GM18873 (cell line): ENCODE data around the gene ABCA2.

Source experiments
- ATAC-seq: cut with Tn5 transposase; IDR thresholded peaks from one replicate; pipeline ENCODE4 v1.9.1; 2021; ENCODE audit warnings: mild to moderate bottlenecking, moderate library complexity, moderate number of reproducible peaks; ENCODE audit not compliant: unreplicated experiment, low FRiP score

The ABCA2 gene

DNA sequence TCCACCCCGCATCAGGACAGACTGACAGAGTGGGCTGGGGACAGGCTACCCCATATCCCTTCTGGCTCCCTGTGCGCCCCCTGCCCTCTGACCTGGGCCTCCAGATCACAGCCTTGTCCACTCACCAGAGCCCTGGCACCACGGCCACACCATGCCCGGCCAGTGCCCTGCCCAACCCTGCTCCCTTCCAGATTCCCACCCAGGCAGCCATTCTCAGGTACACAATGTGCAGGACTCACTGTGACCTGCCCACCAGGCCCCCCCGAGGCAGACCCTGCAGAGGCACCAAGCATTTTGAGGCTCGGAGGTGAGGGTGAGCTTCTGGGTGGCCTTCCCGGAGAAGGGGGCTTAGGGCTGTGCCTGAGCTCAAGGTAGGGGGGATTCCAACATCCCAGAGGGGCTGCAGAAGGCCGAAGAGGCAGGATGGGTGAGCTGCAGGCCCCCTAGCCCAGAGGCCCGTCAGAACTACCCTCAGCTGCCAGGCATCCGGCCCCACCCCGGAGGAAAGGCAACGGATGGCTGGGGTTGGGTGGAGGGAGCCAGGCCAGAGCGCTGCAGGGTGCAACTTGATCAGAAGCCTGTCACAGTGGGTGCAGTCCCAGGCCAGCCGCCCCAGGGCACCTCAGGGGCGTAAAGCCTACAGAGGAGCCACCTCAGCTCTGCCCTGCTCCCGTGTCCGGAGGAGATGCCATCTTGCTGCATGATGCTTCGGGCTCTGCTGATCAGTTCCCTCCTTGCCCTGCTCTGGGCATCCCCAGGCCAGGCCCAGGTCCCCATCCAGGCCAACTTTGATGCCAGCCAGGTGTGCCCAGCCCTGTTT lies 45.6 kb downstream of the ABCA2 start, which contains the start of gene LCNL1:
LCNL1 (plus strand) TSS at position 762 of the 820 bp plus-strand sequence. CDS start 594 bp downstream, outside the sequence.
- ATAC-seq: no peak

DNA sequence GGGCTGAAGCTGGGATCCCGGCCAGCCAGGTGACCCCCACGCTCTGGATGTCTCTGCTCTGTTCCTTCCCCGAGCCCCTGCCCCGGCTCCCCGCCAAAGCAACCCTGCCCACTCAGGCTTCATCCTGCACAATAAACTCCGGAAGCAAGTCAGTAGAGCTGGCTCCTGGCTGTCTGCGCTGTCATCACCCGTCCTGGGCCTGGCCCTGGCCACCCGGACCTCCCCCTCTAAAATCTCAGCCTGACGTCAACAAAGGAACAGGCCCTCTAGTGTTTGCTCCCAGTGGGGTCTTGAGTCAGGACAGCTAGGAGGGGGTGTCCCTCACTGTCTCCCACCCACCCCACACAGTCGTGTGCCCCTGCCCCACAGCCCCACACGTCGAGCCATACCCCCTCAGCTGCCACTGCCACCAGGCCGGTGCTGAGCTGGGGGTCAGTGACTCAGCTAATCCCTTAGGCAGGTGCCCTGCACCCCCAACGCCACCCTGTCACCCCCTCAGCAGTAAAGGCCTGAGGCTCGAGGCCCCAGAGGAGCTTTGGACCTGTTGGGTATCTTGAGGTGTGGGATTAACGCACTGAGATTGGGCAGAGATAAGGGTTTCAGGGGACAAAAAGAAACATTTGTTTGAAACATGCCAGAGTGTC lies 46.3 kb downstream of the ABCA2 start:
- ATAC-seq: no peak

DNA sequence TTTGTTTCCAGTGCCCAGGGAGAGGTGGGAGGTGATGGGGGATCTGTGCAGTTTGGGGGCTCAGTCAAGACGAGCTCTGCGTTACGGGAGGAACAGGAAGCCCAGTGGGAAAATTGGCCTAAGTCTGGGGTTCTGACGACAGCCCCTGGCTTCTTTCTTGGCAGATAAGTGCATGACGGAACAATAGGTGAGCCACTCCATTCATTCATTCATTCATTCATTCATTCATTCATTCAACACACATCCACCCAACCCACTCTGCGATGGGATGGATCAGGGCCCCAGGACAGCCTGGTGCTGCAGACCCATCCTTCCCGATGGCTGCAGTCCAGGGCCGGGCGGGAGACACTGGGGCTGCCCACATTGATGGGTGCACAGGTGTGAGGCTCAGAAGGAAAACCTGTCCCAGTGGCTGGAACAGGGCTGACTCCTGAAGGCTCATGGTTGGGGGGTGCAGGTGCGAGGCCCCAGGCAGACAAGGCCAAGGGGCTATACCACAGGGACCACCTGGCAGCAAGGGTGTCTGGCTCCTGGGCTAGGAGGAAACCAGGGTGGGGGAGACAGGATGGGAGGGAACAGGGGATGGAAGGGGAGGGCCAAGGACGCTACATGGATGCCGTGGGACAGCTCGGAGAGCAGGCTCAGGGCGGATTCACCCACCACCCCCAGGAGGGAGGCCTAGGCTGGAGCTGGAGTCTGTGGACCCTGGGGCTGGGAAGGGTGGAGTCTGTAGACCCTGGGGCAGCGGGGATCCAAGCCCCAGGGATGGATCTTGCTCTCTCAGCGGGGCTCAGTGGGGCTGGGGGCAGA lies 47.2 kb downstream of the ABCA2 start:
- no peak for ATAC-seq

DNA sequence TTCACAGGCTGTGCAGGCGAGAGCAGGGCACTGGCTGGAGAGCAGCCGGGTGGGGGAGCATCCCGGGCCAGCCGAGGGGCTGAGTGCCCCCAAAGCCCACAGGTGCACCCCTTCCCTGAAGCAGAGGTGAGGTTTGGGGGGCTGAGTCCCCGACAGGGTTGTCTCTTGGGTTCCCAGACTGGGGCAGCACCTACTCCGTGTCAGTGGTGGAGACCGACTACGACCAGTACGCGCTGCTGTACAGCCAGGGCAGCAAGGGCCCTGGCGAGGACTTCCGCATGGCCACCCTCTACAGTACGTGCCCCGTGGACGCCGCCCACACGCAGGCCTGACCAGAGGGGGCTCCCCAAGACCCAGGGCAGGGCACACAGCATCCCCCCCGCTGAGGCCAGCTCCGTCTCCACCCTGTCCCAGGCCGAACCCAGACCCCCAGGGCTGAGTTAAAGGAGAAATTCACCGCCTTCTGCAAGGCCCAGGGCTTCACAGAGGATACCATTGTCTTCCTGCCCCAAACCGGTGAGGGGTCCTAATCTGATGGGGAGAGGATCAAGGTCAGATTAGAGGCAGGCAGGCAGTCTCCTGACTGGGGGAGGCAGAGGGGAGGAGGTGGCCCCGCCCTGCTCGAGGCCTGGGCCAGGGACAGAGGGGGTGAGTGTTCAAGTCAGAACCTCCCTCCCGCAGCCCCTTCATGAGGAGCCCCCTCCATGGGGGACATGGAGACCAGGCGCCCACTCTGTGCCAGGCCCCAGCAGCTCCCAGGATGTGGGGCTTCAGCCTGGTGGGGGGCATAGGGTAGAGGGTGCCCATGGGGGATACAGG lies 48.1 kb downstream of the ABCA2 start:
- no peak for ATAC-seq

DNA sequence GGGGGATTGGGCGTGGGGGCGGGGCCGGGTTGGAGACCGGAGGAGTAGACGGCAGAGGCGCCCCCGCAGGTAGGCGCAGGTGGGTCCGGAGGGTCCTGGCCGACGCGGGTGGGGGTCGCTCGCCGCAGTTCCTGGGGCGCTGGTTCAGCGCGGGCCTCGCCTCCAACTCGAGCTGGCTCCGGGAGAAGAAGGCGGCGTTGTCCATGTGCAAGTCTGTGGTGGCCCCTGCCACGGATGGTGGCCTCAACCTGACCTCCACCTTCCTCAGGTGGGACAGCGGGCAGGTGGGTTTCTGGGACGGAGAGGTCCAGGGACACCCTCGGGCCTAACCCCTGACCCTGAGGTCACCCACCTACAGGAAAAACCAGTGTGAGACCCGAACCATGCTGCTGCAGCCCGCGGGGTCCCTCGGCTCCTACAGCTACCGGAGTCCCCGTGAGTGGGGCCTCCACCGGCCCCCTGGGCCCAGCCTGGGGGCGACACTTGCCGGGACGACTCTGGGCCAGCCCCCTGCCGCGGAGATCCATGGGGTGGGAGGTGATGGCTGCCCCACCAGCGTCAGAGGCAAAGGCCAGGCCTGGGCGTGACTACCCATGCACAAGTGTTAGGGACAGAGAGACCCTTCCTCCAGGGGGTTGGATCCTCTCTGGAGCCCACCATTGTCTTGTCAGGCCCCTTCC lies 49.0 kb downstream of the ABCA2 start:
- no peak for ATAC-seq

DNA sequence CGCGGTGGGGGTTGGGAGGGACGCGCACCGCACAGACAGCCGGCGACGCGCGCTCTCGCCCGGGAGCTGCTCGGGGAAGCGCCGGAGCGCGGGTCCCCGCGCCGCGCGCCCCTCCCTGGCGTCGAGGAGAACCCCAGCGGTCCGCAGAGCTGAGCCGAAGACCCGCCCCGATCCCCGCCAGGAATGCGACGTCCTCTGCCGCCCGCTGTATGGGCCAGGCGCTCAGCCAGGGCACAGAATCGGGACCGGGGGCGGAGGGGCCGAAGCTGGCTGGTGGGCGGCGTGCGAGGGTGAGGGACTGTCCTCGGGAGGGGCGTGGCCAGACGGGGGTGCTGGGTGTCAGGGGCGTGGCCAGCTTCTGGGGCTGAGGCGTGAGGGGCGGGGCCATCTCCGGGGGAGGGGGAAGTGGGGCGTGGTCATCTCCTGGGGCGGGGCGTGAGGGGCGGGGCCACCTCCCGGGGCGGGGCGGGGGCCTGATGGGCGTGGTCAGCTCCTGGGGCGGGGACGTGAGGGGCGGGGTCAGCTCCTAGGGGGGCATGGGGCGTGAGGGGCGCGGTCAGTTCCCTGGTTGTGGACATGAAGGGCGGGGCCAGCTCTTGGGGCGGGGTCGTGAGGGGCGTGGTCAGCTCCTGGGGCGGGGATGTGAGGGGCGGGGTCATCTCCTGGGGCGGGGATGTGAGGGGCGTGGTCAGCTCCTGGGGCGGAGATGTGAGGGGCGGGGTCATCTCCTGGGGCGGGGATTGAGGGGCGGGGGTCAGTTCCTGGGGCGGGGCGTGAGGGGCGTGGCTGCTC lies 49.8 kb downstream of the ABCA2 start:
- ATAC-seq: no peak

DNA sequence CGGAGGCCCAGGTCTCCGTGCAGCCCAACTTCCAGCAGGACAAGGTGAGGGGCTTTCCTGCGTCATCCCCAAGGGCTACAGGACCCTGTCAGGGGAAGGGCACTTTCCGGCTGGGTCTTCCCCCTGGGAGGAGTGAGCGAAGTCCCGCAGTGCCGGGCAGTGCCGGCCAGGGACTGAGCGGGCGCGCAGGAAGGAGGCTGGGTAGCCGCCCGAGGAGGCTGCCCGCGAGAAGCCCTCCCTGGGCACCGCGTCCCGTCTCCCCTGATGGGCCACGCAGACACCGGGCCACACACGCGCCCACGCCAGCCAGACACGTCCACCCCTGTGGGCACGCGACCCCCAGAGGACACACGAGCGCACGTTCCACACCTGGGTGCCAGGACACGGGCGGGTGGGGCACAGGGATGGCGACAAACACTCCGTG lies 50.4 kb downstream of the ABCA2 start:
- no peak for ATAC-seq

DNA sequence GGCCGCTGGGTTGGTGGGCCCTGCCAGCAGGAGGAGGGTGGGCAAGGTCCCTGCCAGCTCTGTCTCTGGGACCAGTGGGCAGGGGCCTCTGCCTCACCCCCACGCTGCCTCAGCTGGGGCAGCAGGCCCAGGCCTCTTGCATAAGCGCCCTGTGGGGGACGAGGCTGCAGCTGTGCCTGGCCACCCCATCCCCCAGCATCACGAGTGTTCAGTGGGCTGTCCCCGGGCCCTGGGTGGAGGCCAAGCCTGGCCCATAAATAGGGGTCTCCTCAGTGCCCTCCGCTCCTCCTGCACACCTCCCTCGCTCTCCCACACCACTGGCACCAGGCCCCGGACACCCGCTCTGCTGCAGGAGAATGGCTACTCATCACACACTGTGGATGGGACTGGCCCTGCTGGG lies 50.8 kb downstream of the ABCA2 start, which contains the start of gene PTGDS:
PTGDS (plus strand) TSS at position 282 of the 400 bp plus-strand sequence; CDS start at position 357, 75 bp downstream.
- no peak for ATAC-seq

DNA sequence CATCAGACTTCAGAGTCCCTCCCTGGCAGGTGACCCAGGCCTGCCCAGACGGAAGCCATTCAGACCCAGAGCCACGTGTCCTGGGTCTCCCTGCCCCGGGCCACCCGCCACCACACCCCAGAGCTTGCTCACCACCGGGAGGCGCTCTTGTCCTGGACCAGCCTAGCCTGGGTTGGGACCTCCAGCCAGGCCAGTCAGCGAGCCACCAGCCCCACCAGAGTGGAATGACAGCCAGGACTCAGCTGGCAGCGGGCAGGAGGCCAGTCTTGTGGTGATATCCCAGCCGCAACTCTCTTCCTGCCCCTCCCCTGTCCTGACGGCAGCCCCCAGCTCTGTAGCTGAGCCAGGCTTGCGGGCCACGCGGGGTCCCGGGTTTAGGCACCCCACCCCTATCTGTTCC lies 52.4 kb downstream of the ABCA2 start:
- no peak for ATAC-seq

DNA sequence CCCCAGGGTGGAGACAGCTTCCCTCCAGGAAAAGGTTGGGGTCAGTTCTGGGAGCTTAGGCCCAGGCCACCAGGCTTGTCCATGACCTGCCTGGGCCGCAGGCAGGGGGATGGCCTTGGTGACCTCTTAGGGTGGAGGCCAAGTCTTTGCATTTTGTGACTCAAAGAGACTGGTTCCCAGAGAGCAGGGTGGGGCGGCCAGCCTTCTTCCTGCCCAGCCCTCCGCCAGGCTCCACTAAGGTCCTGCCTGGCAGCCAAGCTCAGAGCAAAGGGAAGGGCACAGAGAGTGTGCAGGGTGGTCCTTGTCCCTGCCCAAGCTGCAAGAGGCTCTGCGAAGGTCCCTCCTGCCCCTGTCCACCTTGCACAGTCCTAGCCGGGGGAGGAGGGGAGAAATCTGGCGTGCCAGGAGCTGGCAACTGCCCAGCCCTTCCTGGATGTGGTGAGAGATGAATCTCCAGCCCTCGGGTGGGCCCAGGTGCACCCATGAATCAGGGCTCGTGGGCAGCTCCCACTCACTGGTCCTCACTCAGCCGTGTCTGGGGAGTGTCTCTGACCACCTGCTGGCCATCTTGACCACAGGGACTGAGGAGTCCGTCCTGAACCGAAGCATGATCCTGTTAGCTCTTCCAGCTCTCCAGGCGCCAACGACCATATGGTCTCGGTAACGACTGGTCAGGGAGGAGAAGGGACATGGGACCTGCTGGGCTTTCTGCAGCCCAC lies 53.1 kb downstream of the ABCA2 start:
- ATAC-seq: no peak

DNA sequence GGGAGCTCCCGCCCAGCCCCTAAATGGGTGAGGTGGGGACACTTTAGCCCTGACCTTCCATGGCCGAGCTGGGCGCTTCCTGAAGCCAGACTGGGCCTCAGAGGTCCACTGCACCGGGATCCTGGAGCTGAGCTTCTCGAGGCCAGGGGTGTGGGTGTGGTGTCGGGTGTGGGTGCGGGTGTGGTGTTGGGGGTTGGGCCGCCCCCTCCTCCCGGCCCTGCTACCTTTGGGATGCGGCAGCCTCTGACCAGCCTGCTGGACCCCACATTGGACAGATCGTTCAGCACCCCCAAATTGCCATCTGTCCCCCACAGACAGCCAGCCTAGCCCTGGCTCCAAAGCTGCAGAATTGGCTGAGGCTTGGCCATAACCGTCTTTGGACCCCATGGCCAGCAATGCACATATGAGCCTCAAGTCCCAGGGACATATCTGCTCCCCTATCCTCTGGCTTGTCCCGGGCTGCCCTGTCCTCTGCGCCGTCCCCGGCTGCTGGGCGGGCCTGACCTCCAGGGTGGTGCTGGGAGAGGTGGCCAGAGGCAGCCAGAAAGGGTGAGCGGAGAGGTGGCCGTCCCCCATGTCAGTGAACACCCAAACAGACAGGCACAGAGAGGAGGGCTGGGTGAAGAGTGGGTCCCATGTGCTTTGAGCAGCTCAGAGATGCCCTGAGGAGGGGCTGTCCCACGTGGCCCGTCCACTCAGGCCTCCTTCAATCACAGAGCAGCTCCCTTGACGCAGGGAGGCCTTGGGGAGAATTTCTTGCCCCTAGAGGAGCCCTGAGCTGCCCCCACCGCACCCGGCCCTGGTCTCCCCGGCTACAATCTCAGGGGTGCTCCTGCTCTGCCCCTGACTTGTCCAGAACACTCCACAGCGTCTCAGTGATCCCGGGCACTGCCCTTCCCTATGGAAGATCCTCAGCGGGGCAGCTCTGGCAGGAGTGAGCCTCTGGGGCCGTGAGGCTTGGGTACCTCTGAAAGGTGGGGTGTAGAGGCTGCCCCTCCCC lies 54.1 kb downstream of the ABCA2 start:
- no peak for ATAC-seq

DNA sequence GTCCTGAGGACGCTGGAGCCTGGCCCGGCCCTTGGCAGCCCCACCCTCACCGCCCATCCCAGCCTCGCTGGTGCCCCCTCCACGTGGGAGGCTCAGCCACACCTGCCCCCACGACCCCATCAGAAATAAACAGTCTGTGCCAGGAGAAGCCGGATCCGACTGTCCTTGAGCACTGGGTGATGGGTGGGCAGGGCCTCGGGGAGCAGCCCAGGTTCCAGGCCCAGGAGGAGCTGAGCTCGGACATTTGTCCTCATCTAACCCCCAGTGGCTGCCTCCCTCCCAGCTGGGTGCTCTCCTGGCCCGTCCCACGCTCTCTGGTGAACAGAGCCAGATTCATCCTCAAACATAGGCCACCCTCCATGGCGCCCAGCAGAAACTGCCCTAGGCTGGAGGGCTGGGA lies 55.3 kb downstream of the ABCA2 start:
- no peak for ATAC-seq

DNA sequence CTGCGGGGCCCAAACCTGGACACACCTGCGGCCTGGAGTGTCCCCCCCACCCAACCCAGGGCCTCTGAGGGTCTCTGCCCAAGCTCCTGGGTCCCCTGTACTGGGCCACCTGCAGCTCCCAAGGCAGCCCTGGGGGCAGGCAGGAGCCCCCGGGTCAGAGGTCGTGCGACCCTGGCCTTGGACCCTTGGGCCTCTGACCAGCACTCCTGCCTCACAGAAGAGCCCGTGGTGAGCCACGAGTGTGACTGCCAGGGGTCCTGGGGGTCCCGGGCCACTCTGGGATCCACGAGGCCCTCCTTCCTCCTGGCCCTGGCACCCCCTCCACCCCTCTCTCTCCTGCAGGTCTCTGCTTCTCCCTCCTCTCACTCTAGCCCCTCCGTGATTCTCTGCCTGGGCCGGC lies 55.7 kb downstream of the ABCA2 start:
- no peak for ATAC-seq

DNA sequence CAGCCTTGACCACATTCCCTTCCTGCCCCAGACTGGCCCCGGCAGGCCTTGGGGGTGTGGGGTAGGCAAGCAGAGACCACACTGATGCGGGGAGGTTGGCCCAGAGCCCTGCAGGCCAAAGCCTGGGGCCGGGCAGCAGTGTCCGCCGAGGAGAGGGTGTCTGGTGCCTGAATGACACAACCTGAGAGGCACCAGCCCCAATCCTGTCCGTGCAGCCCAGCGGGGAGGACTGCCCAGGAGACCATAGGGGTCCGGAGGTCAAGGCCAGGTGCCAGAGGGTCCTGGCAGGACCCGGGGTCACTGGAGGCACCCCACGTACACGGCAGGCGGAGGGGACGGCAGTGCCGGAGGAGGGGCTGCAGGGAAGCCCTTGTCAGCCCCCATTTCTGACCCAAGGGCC lies 56.3 kb downstream of the ABCA2 start:
- ATAC-seq: no peak

DNA sequence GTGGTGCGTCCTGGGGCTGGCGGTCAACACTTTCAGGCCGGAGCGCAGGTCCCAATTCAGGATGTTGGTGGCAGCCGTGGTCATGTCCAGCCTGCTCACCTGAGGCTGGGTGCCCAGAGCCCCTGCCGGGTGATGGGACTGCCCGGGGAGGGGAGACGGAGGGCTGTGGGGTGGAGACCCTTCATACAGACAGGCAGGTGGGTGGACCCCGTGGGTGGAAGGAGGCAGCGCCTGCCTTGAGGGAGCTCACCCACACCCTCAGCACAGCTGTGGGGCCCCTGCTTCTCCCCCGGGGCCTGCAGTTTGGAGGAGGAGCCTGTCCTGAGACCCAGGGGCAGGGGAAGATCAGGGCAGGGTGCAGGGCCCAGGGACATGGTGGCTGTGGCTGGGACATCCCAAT lies 57.7 kb downstream of the ABCA2 start:
- no peak for ATAC-seq

DNA sequence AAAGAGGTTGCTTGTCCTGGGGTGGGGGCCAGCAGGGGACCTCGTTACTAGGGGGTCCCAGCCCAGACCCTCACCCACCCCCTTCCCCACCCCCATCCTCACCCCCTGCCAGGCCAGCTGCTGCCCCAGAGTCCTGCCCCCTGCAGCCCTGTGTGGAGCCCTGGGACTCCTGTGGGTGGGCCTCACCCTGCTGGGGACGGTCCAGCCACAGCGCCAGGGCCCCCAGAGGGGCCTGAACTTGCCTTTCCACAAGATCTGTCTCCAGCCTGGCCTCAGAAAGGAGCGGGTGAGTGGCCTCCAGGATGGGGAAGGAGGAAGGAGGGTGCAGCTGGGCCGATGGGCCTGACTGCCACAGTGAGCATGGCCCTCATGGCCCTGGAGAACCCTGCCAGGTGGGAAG lies 58.3 kb downstream of the ABCA2 start:
- ATAC-seq: no peak

DNA sequence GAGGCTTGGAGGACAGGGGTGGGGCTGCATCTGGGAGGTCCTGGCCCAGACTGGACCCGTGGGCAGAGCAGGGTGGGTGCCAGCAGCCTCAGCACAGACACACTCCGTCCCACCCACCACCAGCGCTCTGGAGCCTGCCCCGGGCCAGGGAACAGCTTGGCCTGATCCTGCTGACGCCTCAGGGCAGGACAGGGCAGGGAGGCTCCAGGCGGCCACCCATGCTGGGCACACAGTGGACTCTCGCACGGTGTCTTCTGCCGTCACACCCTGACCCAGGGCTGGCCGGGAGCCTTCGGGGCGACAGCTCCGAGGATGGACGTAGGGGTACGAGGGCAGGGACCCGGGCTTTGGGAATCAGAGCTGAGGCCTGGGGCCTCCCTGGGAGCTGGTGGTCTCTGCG lies 58.9 kb downstream of the ABCA2 start:
- ATAC-seq: no peak
